Measurements from ENCODE around the gene LDLR.

DNA sequence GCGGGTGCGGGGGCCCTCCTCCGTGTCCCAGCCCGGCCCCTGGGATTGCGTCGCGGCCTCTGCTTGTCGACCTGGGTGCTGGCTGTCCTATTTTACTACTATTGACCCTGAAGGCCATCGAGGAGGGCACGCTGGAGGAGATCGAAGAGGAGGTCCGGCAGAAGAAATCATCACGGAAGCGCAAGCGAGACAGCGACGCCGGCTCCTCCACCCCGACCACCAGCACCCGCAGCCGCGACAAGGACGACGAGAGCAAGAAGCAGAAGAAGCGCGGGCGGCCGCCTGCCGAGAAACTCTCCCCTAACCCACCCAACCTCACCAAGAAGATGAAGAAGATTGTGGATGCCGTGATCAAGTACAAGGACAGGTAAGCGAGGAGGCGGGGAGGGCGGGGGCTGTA lies 48.1 kb upstream of the LDLR start:
- TF ChIP-seq, protein P1, sequence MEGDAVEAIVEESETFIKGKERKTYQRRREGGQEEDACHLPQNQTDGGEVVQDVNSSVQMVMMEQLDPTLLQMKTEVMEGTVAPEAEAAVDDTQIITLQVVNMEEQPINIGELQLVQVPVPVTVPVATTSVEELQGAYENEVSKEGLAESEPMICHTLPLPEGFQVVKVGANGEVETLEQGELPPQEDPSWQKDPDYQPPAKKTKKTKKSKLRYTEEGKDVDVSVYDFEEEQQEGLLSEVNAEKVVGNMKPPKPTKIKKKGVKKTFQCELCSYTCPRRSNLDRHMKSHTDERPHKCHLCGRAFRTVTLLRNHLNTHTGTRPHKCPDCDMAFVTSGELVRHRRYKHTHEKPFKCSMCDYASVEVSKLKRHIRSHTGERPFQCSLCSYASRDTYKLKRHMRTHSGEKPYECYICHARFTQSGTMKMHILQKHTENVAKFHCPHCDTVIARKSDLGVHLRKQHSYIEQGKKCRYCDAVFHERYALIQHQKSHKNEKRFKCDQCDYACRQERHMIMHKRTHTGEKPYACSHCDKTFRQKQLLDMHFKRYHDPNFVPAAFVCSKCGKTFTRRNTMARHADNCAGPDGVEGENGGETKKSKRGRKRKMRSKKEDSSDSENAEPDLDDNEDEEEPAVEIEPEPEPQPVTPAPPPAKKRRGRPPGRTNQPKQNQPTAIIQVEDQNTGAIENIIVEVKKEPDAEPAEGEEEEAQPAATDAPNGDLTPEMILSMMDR (IDR thresholded peaks at IDR 0.05; ENCODE audit: insufficient read depth, low read depth, low read length): no peak
- no peak for TF ChIP-seq EZH2 (IDR thresholded peaks at IDR 0.05; ENCODE audit: insufficient read depth, low read length)

All from astrocyte (in vitro differentiated cells and primary cell).